HL-60 (cell line): Measurements from ENCODE around the gene TYW3.

Source experiments
- DNase-seq, 2 experiments: peaks; one replicate each; pipeline ENCODE4 v3.0.0-alpha.2; 2010 to 2020; ENCODE audit warnings: low read depth in 1 of 2, low spot score in 1 of 2
- H3K27ac ChIP-seq: fragments of 250-450 bp; sonication (Bioruptor Pico); replicated peaks from 2 replicates; pipeline ENCODE4 v1.5.1; 2020; ENCODE audit warnings: mild to moderate bottlenecking, moderate library complexity
- H3K27me3 ChIP-seq: fragments of 250-450 bp; sonication (Bioruptor Pico); 2 replicates; pipeline ENCODE4 v1.5.1; 2021; ENCODE audit warnings: mild to moderate bottlenecking, moderate library complexity; ENCODE audit not compliant: insufficient read depth, poor library complexity, severe bottlenecking
- H3K4me3 ChIP-seq: replicated peaks from 2 replicates; pipeline ENCODE4 v1.5.1; 2011; ENCODE audit warnings: mild to moderate bottlenecking, control low read depth, low read length; ENCODE audit not compliant: insufficient read depth
- GABPA ChIP-seq: IDR thresholded peaks from 2 replicates; pipeline ENCODE4 v1.6.1; 2012; ENCODE audit warnings: low read depth
- POLR2AphosphoS5 ChIP-seq: IDR thresholded peaks from 2 replicates; pipeline ENCODE4 v1.6.1; 2012; ENCODE audit warnings: low read depth
- SPI1 ChIP-seq: IDR thresholded peaks from 2 replicates; pipeline ENCODE4 v1.6.1; 2012; ENCODE audit warnings: low read depth, mild to moderate bottlenecking, borderline replicate concordance
- TF ChIP-seq, protein P1 (sequence below): IDR thresholded peaks from 2 replicates; pipeline ENCODE4 v1.6.1; 2012; ENCODE audit warnings: low read depth; ENCODE audit not compliant: insufficient replicate concordance
- TF ChIP-seq, protein P2 (sequence below): IDR thresholded peaks from one replicate; pipeline ENCODE4 v1.5.1; 2011; ENCODE audit warnings: low read length, control low read depth, inconsistent platforms; ENCODE audit not compliant: insufficient read depth

Gene TYW3

DNA sequence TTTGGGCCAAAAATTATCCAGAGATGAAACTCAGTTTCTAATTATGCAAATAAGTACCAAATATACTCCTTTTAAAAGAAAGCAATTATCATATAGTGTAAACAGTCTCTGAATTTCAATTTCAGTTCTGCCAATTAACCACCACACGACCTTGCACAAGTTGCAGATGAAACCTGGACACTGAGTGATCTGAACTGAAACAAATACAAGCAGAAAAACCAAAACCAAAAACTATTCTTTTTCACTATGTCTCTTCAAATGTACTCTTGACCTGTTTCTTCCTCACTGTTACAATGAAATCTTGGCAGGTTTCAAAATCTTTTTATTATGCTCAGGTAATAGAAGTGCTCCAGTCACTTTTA, 79.2 kb downstream of the TYW3 start:
- DNase-seq, result no peak
- Histone ChIP-seq H3K4me3 (no peak overlapping the region), H3K27ac (no peak overlapping the region), H3K27me3 (no peaks in the 10 kb centered on the region)
- no peak for TF ChIP-seq POLR2AphosphoS5
- TF ChIP-seq, protein P1, sequence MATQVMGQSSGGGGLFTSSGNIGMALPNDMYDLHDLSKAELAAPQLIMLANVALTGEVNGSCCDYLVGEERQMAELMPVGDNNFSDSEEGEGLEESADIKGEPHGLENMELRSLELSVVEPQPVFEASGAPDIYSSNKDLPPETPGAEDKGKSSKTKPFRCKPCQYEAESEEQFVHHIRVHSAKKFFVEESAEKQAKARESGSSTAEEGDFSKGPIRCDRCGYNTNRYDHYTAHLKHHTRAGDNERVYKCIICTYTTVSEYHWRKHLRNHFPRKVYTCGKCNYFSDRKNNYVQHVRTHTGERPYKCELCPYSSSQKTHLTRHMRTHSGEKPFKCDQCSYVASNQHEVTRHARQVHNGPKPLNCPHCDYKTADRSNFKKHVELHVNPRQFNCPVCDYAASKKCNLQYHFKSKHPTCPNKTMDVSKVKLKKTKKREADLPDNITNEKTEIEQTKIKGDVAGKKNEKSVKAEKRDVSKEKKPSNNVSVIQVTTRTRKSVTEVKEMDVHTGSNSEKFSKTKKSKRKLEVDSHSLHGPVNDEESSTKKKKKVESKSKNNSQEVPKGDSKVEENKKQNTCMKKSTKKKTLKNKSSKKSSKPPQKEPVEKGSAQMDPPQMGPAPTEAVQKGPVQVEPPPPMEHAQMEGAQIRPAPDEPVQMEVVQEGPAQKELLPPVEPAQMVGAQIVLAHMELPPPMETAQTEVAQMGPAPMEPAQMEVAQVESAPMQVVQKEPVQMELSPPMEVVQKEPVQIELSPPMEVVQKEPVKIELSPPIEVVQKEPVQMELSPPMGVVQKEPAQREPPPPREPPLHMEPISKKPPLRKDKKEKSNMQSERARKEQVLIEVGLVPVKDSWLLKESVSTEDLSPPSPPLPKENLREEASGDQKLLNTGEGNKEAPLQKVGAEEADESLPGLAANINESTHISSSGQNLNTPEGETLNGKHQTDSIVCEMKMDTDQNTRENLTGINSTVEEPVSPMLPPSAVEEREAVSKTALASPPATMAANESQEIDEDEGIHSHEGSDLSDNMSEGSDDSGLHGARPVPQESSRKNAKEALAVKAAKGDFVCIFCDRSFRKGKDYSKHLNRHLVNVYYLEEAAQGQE, result no peak
- TF ChIP-seq SPI1, result no peak
- TF ChIP-seq, protein P2, sequence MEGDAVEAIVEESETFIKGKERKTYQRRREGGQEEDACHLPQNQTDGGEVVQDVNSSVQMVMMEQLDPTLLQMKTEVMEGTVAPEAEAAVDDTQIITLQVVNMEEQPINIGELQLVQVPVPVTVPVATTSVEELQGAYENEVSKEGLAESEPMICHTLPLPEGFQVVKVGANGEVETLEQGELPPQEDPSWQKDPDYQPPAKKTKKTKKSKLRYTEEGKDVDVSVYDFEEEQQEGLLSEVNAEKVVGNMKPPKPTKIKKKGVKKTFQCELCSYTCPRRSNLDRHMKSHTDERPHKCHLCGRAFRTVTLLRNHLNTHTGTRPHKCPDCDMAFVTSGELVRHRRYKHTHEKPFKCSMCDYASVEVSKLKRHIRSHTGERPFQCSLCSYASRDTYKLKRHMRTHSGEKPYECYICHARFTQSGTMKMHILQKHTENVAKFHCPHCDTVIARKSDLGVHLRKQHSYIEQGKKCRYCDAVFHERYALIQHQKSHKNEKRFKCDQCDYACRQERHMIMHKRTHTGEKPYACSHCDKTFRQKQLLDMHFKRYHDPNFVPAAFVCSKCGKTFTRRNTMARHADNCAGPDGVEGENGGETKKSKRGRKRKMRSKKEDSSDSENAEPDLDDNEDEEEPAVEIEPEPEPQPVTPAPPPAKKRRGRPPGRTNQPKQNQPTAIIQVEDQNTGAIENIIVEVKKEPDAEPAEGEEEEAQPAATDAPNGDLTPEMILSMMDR, result no peak
- no peak for TF ChIP-seq GABPA
